Activated CD4-positive, alpha-beta T cell treated with anti-CD3 and anti-CD28 coated beads for 48 hours (primary cell): ENCODE data around the gene C12orf56.
"Not testable (repeated sequence)": the region's sequence is repeated elsewhere in the genome, so short reads cannot be mapped to it uniquely, and the experiment has no call there.

ENCODE experiments used
- DNase-seq: peaks from one replicate; pipeline ENCODE4 v3.0.0-alpha.2; 2020

The C12orf56 gene

DNA sequence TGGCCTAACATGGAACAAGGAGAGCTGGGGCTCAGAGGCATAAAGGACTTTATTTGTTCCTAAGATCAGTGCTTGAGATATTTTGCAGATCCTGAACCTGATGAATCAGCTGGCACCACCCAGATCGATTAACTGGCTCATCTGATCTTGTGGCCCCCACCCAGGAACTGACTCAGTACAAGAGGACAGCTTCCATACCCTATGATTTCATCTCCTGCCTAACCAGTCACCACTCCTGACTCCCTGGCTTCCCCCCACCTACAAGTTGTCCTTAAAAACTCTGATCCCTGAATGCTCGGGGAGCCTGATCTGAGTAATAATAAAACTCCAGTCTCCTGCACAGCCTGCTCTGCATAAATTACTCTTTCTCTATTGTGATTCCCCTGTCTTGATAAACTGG, 5.1 kb downstream of the C12orf56 start:
- peak; percentile 68 for DNase-seq

DNA sequence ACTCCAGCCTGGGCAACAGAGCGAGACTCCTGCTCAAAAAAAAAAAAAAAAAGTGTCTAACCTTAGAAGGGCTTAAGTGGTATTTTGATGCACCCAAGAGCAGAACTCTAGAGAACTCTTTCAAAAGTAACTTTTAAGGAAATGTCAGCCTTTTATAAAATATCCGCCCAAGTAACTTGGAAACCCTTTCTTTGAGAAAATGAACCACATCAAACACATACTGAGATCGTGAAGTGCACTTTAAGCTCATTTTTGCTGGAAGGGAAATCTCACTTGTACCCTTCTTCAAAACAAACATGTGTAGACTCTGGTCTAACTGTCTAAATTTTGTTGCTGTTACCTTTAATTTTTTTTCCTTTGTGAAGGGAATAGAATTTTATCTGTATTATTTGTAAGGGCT, 5.5 kb downstream of the C12orf56 start:
- no peak for DNase-seq

DNA sequence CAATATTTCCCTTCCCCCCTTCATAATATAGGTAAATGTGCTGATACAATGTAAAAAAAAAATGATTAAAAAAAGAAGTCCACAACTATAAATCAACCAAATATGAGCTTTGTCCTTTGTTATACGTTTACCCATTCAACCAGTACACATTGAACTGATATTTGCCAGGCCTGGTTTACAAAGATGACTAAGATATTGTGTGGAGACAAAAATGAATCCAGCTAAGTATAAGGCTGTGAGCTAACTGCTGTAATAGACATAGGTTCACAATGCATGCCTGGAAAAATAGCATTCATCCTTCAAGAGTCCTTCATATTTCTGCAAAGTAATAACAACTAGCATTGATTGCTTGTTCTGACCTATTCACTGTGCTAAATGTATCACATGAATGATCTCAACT, 6.9 kb downstream of the C12orf56 start:
- no peak for DNase-seq

DNA sequence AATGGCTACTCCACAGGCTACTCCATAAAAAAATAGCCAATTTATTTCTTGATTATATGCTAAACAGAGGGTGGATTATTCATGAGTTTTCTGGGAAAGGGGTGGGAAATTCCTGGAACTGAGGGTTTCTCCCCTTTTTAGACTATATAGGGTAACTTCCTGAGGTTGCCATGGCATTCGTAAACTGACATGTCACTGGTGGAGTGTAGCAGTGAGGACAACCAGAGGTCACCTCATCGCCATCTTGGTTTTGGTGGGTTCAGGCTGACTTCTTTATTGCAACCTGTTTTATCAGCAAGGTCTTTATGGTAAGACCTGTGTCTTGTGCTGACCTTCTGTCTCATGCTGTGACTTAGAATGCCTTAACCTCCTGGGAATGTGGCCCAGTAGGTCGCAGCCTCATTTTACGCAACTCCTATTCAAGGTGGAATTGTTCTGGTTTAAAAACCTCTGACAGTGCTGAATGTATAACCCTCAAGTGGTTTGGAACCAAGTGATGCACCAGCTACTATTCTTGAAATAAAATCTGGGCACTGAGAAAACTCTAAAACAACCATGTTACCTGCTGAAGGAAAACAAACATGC, 27.7 kb downstream of the C12orf56 start:
- no peak for DNase-seq

DNA sequence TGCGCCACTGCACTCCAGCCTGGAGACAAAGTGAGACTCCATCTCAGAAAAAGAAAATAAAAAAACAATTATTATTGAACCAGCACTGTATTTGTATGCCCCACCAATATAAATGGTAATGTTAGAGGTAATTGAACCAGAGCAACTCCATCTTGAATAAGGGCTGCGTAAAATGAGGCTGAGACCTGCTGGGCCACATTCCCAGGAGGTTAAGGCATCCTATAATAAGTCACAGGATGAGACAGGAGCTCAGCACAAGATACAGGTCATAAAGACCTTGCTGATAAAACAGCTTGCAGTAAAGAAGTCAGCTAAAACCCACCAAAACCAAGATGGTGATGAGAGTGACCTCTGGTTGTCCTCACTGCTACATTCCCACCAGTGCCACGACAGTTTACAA, 29.4 kb downstream of the C12orf56 start:
- not testable (repeated sequence) for DNase-seq

DNA sequence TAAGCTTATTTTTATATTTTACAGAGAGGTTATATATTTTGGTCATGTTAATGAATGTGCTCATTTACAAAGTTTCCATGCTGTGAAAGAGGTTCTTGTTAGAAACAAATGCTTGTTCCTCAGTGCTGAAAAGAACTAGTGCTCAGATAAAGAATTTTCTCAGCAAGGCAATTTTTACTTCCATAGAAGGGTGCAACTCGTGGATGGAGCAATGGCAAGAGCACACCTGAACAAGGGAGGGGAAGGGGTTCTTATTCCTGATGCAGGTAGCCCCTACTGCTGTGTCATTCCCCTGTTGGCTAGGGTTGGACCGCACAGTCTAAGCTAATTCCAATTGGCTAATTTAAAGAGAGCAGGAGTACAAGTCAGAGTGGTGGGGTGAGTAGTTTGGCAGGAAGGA, 34.3 kb downstream of the C12orf56 start:
- not testable (repeated sequence) for DNase-seq

DNA sequence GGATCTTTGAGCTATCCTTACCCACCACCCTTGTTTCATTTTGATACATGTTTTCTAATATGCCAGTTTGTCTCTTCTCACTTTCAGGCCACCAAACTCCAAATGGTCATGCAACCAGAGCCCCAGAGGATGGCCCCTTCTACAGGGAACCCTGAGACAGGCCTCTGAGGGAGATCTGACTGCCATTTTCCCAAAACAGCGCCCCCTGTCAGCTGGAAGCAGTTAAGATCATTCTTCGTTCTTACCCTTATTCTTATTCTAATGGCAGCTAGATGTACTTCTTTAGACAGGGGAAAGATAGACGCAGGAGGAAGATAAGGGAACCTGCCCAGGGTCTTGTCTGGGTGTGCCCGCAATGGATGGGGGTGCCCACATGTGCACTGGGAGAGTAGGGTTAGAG, 38.4 kb downstream of the C12orf56 start:
- DNase-seq: no peak

DNA sequence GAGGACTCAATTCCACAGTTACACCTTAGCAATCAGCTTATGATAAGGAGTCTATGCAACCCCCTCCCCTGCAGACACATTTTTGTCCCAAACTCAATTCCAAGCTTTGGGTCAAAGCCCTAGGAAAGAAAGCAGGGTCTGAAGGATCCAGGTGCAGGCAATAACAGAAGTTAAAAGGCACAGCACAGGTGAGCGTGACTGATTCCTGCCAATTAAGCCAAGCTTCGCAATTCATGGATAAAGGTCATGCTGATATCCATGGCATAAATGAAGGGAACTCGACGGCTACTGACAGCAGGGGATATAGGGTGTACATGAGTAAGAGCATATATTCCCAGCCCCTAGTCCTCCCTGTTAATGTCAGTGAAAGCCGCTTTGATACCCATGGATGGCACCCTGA, 39.3 kb downstream of the C12orf56 start:
- DNase-seq: no peak

DNA sequence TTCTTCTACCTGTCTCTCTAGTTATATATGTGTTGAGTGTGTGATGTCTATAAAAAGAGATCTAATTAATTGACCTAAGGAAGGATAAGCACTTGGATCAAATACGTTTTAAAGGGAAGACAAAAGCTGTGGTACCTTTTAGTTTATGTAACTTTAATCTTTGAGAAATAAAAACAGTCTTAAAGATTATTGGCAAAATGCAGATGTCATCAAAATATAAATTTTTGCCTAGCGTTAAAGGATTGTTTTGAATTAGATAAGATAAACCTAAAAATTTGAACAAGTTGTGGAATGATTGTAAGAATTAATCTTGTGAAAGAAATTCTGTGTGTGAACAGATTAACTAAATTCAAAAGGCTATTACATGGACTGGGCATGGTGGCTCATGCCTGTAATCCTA, 42.9 kb downstream of the C12orf56 start:
- no peak for DNase-seq

DNA sequence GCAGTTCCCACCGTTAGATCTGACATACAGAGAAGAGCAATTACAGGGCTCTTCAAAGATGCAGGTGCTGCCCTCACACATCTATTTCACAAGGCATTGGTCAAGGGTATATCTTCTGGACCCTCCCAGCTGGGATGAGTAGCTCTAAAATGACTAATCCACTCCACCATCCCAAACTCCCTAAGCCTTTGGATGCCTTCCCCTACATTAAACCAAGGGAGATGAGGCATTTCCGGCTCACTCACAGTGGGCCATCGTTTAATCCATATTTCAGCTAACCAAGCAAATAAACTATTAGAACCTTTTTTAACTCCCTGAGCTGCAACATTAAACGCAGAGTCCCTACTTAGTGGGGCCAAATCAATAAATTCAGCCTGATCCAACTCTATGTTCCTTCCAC, 45.9 kb downstream of the C12orf56 start:
- not testable (repeated sequence) for DNase-seq

DNA sequence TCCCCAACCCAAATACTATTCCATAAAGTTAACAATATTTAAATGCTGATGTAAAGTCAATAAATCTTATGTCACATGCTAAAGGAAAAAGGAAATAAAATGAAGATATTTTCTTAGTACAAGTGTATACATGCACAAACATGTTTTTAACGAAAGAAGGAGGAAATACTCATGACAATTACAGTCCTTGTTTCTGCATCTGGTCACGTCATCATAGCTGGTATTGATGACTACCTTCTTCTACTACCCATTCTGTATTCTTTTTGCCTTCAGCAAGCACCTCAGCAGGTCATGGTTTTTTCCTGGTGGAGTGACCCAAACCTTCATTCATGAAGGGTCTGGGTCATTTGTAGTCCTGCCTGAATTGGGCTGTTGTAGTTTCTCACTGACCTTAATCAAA, 50.0 kb downstream of the C12orf56 start:
- DNase-seq: not testable (repeated sequence)

DNA sequence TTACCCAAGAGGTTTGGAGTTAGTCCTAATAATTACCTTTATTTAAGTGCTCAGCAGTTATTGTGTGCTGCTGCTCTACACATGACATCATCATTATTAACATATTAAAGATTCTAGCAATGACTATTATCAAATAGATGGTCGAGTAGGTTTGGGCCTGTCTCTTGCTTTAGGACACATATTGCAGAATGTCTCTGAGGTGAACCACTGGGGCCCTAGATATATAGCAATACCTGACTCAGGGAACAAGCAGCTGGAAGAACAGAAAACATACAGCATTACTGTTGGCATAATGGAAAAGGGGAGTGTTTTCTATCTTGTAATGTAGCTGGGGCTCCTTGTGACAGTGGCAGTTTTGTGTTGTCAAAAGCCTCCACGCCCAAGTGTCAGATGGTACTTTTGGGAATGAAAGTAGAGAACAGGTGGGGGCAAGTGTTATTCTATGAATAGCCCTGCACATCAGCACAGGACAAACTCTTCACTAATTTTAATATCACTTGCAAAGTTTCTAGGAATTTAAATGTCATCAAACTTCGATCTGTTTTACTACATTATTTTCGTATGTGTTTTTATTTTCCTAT, 54.6 kb downstream of the C12orf56 start:
- no peak for DNase-seq

DNA sequence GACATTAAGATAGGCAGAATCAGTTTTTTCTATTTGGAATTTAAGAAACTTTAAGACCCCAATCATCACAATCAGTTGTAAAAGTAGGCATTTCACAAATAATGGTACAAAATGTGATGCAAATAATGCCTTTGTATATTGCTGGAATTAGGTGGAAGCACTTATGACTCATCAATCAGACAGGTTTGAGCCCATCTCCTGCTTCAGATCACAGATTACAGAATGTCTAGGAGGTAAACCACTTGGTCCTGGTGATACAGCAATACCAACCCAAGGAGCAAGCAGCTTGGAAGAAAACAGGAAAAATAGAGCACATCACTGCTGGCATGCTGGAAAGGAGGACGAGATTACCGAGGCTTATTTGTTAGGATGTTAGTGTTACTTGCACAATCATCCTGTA, 57.6 kb downstream of the C12orf56 start:
- no peak for DNase-seq

DNA sequence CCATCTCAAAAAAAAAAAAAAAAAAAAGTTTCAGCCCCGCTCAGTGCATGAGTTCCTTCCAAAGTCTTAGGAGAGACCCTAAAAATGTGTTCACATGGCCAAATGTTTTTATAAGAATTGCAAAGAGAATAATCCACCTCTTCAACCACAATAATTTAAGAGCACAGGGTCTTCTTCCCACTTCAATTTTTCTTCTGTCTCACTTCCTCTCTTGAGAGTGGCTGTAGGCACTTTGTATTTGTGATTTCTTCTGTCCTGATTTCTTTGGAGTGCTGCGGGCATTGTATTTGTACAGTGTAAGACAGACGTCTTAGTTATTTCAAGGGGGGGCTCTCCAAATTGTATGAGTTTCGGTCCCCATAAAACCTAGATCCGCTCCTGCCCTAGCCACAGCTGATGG, 58.3 kb downstream of the C12orf56 start:
- no peak for DNase-seq

DNA sequence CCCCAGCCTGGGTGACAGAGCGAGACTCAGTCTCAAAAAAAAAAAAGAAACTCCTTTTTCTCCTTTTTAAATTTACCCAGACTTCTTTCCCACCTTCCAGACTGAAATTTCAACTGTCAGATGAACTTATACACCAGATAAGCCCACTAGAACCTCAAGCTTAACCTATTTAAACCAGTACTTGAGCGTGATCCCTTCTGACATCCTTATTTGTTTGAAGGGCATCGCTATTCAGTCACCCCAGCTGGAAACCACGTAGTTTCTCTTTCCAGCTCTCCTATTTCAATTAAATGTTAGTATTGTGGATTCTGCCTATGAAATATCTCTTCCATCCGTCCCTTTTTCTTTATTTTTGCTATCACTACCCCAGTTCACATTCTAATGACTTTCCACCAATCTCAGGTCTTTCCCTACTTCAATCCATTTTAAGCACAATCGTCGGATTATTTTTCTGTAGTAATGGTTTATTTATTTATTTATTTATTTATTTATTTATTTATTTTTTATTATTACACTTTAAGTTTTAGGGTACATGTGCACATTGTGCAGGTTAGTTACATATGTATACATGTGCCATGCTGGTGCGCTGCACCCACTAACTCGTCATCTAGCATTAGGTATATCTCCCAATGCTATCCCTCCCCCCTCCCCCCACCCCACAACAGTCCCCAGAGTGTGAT, 61.4 kb downstream of the C12orf56 start:
- not testable (repeated sequence) for DNase-seq

DNA sequence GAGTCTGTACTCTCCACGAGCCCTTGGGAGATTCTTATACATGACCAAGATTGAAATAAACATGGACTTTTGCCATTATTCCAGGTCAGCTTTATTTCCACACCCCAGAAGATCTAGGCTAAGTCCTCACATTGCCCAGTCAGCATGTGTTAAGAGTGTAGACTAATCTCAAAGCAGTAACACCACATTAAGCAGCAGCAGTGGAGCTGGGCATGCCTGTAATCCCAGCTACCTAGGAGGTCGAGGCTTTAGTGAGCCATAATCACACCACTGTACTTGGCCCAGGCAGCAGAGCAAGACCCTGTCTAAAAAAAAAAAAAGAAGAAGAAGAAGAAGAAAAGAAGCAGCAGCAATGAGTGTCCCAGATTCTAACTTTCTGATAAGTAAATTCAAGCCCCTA, 65.5 kb downstream of the C12orf56 start:
- DNase-seq: no peak

DNA sequence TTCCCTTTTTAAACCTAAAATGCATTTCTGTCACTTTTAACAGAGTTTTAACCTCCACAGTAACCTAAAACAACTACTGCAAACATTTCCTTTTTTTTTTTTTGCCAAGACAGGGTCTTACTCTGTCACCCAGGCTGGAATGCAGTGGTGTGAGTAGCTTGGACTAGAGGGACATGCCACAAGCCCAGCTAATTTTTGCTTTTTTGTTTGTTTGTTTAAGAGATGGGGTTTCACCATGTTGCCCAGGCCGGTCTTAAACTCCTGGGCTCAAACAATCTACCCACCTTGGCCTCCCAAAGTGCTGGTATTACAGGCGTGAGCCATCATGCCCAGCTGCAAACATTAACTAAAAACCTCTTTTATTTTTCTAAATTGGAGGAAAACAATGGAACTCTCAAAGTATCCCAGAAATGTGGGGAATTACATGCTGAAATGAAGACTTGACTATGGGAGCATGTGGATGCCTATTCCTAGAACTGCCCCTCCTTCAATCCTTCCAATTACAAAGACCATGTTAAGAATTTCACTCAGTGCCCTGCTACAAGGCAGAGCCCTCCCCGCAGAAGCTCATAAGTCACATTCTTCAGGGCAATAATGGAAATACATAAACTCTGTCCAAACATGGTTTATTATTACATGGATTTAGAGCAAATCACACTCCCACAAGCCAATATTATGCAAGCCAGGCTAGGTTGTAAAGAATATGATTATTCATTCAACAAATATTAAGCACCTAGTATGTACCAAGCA, 66.9 kb downstream of the C12orf56 start:
- no peak for DNase-seq

DNA sequence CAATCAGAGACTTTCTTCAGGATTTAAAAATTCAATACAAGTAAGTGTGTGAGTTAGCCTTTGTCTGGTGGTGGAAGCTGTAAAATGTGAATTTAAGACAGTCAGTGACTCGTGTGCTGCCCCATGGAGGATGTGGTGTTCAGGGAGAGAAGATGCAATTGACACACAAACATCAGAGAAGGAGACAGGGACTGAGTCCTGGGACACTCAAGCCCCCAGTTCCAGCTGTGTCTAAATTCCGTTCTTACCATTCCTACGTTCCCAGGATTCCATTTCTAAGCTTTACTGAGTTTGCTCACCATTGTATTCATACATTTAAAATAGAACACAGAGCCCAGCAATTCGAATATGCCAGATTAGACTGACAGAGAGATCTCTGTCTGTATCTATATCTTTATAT, 67.6 kb downstream of the C12orf56 start:
- DNase-seq: no peak

DNA sequence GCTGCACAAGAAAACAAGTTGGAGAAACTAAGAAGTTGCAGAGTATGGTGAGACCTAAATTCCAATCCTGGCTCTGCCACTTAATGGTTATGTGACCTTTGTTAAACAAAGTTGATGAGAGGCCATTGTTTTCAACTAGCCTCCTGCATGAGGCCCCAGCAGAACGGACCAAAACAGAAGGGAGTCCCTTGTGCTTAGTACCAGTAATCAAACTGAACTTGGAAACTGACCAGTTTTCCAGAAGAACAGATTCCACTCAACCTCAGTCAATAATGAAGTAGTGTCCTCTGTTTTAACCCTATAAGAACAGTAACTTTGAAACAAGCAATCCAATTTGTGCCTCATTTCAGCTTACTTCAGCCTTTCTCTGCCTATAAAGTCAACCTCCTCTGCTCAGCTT, 69.9 kb downstream of the C12orf56 start:
- DNase-seq: no peak

DNA sequence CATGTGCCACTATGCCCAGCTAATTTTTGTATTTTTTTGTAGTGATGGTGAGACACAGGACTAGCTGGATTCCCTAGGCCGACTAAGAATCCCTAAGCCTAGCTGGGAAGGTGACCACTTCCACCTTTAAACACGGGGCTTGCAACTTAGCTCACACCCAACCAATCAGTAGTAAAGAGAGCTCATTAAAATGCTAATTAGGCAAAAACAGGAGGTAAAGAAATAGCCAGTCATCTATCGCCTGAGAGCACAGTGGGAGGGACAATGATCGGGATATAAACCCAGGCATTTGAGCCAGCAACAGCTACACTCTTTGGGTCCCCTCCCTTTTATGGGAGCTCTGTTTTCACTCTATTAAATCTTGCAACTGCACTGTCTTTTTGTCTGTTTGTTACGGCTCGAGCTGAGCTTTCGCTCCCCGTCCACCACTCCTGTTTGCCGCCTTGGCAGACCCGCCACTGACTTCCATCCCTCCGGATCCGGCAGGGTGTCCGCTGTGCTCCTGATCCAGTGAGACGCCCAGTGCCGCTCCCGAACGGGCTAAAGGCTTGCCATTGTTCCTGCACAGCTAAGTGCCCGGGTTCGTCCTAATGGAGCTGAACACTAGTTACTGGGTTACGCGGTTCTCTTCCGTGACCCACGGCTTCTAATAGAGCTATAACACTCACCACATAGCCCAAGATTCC, 70.9 kb downstream of the C12orf56 start:
- DNase-seq: not testable (repeated sequence)

DNA sequence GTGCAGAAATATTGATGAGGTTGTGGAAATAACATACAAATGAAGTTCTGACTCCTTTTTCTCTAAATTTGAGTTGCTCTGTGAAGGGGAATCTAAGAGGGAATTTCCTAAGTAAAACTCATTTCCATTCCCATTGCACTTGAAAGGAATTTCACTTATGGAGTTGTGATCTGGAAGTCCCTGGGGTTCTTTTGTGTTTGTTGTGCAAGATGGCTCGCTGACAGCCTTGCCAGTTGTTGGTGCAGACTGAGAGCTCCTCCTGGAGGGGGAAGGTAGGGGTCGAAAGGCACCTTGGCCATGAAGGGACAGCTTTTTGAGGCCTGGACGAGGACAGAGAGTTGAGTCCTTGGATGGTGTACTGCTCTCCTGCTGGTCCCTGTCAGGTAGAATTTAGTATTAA, 72.0 kb downstream of the C12orf56 start:
- no peak for DNase-seq

DNA sequence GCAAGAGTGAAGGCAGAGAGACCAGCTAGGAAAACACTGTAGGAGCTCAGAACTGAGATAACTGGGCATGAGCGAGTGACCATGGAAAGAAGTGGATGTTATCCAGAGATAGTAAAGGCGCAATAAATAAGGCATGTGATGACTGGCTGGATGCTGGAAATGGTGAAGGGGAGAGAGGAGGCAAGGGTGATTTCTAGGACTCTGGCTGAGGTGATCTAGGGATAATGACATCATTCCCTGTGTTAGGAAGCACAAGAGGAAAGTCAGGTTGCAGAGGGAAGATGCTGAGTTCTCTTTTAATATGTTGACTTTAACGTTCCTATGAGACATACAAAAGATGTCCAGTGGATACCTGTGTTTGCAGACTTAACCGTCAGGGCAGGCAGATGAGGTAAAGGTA, 78.7 kb downstream of the C12orf56 start:
- no peak for DNase-seq

DNA sequence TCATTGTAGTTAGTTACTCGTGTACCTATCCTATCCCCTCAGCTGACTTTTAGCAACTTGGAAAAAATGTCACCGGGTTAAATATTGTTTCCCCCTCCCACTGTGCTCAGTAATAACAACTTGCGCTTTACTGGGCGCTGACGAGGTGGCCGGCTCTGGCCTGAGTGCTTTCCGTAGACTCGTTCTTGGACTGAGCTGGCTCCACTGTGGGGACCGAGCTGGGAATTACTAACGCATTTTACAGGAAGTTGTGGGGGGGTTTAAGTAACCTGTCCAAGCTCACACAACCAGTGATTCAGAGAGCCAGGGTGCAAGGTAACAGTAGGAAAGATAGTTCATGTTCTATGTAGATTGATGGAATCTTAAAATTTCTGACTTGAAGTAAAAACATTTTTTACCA, 86.0 kb downstream of the C12orf56 start:
- no peak for DNase-seq
